Ecto neural progenitor cell (in vitro differentiated cells): Measurements from ENCODE around the gene FZD2.

Source experiments
- DNase-seq: peaks from one replicate; pipeline ENCODE4 v3.0.0-alpha.2; 2018; ENCODE audit warnings: low spot score

FZD2 gene

DNA sequence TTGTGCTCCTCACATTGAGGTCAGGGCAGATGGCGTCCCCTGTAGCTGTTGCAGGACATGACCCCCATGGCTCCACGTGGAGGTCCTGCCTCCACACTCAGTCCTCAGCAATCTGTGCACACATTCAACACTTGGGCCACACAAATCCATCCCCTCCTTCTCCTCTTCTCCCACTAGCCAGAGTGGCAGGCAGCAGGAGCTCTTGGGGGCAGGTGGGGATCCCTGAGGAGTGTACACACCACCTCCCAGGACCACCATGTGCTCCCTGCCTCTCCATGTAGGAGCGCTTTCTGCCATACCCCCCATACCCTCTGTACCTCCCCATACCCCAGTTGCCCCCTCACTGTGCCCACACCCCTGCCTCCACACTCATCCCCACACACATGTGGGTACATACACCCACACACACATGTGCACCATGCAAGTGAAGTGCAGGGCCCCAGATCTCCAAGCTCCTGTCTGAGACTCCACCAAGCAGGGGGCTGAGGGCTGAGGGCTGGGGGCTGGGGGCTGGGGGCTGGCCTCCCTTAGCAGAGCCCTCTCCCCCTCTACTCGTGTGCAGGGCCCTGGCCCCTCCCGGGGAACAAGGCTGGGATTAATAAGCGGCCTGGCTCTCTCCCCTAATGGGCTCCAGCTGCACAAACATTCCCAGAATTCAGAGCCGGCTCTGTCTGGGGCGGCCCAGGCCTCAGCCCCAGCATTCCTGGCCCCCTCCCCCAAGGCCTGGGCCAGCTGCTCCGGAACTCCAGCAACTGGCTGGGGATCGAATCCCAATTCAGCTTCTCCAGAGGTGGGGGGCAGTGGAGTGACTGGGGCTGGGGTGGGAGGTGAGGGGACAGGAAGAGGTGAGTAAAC lies 50.8 kb downstream of the FZD2 start:
- peak; percentile 79 for DNase-seq

DNA sequence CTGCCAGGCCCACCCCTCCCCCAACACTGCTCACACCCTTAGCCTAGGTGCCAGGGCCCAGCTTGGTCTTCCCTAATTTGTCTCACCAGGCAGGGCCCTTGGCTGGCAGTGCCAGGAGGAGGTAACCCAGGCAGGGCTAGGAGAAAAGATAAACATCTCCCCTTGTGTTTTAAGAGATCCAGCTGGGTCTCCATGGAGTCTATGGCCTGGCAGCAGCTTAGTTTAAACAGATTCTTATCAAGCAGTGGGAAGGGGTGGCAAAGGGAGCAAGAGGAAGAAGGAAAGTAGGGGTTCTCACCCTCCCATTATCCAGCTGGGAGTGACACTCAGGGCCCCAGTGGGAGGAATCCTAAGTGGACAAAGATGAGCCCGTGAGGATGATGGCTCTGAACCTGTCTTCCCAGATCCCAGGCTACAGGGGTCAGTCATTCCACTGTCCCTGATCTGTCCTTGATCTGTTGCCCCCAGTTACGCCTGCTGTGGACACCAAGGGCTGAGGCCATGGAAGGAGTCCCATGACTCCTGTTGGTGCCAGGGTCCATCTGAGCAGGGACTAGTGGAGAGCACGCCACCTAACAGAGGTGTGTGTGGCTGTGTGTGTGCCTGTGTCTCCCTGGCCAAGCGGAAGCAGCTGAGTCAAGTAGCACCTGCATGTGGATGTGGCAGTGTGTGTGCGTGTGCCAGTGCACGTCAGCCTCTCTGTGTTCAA lies 51.6 kb downstream of the FZD2 start:
- no peak for DNase-seq

DNA sequence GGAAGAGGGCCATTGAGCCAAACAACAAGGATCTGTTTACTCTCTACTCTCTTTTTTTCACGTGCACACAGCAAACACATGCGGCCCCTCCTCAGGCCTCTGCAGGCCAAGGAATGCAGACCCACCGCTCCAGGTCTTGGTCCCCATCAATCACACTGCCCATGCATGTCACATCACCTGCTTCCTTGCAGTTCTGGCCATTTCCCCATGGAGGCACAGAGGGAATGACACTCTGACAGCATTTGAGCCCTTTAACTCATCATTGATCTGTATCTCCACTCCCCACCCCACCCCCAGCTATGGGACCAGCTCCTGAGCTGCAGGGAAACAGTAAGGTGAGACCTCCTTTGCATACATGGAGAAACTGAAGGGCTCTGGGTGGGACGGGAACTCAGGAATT lies 53.0 kb downstream of the FZD2 start:
- DNase-seq, result no peak
